Measurements from ENCODE around the gene MRPS25.

DNA sequence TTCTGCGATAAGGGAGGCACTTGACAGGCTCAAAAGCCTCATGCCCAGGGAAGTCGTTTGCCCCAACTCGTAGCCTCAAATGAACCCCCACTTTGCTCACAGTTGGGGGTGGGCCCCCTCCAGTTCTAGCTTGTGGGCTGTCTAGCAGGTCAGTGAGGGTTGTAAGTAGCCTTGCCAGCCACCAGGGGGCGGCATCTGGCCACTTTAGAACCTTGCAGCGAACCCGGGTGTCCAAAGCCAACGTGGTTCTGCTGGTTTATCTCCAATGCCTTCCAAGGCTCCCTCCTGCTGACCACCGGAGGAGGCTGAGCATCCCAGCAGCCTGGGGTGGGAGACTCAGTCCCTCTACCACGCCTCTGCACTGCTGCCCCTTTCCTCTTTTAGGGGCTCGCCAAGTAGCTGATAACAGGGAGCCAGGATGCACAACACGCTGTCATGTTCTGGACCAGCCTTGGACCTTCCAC is 43.0 kb upstream of the MRPS25 start:
- no peak for TF ChIP-seq EZH2 (IDR thresholded peaks at IDR 0.05; ENCODE audit: insufficient read depth, poor library complexity, severe bottlenecking)
- no peak for TF ChIP-seq EZH2phosphoT487 (IDR thresholded peaks at IDR 0.05; ENCODE audit: insufficient read depth, low read depth)
